Hematopoietic multipotent progenitor cell treated with erythropoietin and hydrocortisone succinate and interleukin-3 and kit ligand, for 4 days (in vitro differentiated cells): ENCODE measurements around the gene SLC16A10.
"Not testable (repeated sequence)": the region's sequence is repeated elsewhere in the genome, so short reads cannot be mapped to it uniquely, and the experiment has no call there.

Experiments used
- DNase-seq: peaks from one replicate; pipeline ENCODE4 v3.0.0-alpha.2; 2015

SLC16A10 gene

GRCh38 chr6:111134236-111134869, 47.0 kb downstream of the SLC16A10 start:
- not testable (repeated sequence) for DNase-seq

- not testable (repeated sequence) for DNase-seq
Observed at GRCh38 chr6:111137489-111138093, 50.3 kb downstream of the SLC16A10 start.

GRCh38 chr6:111147440-111147839, 60.1 kb downstream of the SLC16A10 start:
- DNase-seq = no peak

- no peak for DNase-seq
Observed at GRCh38 chr6:111148110-111148509, 60.8 kb downstream of the SLC16A10 start.

- DNase-seq = no peak
Observed at GRCh38 chr6:111150577-111150976, 63.3 kb downstream of the SLC16A10 start.

- no peak for DNase-seq
Observed at GRCh38 chr6:111154981-111155380, 67.7 kb downstream of the SLC16A10 start.

DNA sequence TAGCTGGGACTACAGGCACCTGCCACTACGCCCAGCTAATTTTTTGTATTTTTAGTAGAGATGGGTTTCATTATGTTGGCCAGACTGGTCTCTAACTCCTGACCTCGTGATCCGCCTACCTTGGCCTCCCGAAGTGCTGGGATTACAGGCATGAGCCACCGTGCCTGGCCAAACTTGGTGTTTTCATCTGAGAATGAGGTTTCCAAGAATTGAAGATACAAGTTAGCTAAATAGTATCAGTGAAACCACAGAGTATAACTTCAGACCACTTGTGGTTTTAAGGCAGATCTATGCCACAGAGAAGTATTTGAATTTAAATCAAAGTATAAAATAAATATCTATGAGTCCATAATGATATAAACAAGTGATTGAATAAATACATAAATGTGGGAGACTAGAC, 70.1 kb downstream of the SLC16A10 start:
- DNase-seq = peak; percentile 30

DNA sequence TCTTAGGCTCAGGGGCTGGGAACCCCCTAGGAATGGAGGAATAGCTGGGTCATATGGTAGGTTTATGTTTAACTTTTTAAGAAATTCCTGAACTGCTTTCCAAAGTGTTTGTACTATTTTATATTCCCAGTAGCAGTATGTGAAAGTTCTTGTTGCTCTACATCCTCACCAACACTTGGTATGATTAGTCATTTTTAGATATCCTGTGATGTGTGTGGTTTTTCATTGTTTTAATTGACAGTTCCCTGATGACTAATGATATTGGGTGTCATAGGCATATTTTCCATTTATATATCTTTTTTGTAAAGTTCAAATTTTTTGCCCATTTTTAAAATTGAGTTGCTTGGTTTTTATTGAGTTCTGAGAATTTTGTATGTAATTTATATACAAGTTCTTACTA, 72.3 kb downstream of the SLC16A10 start:
- no peak for DNase-seq

- DNase-seq = no peak
Observed at GRCh38 chr6:111161650-111162049, 74.3 kb downstream of the SLC16A10 start.

GRCh38 chr6:111162504-111162903, 75.2 kb downstream of the SLC16A10 start:
- peak; percentile 15 for DNase-seq

GRCh38 chr6:111171577-111172400, 84.5 kb downstream of the SLC16A10 start:
- no peak for DNase-seq

- no peak for DNase-seq
Observed at GRCh38 chr6:111172563-111172962, 85.3 kb downstream of the SLC16A10 start.

- DNase-seq = no peak
Observed at GRCh38 chr6:111173341-111173740, 86.0 kb downstream of the SLC16A10 start.

DNA sequence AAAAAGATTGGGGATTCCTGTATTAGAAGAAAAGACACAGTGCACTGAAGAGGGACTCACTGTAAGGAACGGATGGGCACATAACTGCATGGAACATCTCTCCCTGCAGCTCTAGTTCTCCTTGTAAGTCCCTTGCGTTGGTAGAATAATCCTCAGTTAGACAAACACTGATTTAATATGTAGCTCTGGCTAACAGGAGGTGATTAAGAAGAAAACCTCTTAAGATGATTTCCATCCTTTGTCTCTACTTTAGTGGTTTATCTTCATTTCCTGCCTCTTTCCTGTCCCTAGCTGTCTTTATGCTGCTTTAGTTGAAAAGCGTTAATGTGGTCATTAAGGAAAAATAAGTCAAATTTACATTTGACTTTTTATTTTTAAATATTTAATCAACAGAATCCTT, 86.6 kb downstream of the SLC16A10 start:
- DNase-seq = peak; percentile 14

DNA sequence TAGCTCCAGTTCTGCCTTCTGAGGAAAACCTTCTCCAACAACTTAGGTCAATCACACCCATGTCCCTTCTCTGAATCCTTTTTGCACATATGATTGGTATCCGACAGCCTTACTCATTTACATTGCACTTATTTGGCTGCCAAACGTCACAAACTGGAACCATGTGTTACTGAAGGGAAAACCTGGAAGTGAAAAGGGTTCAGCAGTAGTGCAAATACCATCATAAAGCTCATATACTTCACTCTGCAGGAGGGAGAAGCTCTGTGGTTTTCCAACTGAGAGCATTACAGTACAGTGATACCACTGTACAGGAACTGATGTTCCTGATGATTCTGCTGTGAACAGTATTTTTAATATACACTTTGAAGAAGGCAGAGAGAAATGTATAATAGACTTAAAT, 87.8 kb downstream of the SLC16A10 start:
- DNase-seq = no peak

DNA sequence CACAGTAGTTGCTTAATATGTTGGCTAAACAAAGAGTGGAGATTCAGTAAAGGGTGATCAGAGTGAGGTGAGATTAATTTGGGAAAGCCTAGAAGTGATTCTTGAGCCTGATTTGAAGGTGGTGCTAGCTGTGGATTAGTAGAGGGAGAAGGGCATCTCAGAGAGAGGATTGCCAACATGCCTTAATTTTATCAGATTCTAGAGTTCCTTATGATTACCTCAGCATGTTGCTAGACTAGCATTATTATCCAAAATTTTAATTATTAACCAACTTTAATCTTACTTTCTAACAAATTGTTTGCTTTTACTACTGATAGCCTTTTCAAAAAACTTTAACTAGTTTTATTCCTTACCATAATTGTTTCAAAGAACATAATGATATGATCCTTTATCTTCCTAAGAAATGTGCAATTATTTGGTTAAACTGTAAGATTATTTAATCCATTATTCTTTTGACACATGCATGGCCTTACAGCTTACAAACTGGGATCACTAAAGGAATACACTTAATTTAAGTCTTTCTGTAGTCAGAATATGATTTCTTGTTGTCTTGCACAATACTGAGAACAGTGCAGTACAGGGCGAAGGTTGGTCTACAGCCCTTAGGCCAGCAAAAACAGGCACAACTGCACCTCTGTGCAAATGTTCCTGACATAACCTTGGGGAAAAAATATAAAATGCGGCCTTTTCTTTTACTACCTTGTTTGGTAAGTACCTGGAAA, 88.9 kb downstream of the SLC16A10 start:
- DNase-seq = no peak

DNA sequence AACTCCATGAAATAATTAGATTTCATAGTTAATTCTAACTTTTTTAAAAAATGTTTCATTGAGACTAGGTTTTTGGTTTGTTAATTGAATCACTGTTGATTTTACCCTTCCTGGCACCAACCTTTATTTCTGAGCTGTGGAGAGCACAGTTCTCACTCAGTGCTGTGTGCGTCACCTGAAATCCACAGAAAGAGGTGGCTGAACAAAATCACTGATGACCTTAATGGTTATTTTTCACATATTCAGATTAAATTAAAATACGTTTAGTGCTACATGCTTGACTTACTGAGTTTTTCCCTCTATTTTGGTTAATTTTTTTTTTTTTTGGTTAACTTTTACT, 89.4 kb downstream of the SLC16A10 start:
- DNase-seq = no peak

DNA sequence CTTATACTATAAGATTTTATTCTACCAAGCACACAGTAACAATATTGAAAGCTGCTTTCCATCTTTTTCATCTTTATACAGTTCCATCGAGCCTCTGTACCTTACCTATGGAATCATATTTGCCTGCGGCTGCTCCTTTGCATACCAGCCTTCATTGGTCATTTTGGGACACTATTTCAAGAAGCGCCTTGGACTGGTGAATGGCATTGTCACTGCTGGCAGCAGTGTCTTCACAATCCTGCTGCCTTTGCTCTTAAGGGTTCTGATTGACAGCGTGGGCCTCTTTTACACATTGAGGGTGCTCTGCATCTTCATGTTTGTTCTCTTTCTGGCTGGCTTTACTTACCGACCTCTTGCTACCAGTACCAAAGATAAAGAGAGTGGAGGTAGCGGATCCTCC, 89.8 kb downstream of the SLC16A10 start:
- no peak for DNase-seq

DNA sequence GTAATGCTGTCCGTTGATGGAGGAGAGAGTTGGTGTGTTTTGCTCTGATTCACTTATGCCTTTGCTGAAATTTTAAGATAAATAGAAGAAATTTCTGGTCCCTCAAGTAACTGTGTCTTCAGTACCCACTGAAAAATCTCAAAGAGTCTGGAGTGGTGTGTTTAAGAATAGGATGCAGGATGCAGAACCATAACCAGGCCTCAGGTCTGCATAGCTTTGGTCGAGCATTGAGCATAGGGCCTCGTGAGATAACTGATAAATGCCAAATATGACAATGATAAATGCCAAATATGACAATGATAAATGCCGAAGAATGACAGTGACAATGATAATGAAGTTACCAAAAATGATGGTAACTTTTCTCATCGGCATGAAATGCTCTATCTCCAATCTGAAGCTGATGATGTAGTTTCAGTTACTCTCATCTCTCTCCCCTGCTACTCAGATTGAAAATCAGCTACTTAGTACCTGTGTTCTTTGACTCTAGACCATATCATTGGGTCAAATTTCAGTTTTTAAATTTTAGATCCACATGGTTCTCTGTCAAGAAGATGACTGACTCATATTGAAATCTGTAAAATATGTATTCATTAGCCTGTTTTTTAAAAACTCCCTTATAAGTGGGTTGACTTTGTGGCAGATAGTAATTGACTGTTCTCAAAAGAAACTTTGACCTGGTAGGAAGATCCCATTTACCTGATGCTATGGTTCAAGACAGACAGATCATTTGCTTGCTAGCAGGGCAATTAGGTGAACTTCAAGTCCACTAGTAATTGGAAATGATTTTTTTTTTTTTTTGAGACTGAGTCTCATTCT, 96.6 kb downstream of the SLC16A10 start:
- no peak for DNase-seq

DNA sequence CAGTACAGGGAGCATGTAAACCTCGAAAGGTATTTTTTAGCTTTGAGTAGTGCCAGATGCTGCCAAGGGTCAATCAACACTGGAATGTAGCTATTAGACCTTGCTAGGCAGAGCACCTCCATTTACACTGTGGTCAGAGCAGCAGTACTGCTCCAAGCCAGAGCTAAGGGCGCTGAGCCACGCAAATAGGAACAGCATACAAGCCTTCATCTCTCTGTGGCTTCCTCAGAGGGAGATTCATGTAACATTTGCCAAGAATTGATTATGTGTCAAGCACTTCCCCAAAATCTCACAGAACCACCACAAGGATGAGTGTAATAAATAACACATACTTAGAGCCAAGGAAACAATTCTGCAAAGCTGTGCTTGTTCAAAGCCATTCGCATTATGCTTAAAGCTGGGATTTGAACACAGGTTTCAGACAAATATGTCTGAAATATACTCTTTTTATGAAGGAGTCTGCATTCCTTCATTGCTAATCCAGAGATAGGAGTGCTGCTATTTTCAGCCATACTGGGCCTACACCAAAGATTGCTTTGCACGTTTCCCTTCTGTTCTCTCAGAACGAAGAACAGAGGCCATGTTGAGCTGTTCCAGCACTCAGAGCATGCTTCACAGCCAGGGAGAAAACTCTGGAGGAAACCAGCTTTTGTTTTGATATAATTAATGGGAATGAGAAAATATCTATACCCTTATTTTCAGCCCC, 97.7 kb downstream of the SLC16A10 start:
- peak; percentile 66 for DNase-seq

- no peak for DNase-seq
Observed at GRCh38 chr6:111185954-111186353, 98.7 kb downstream of the SLC16A10 start.

GRCh38 chr6:111187874-111188273, 100.6 kb downstream of the SLC16A10 start:
- DNase-seq = no peak
